Activated naive CD8-positive, alpha-beta T cell treated with anti-CD3 and anti-CD28 coated beads, Interleukin-2, amount 50 U/mL, for 16 hours (primary cell): ENCODE measurements around the gene PDS5B.
"Not testable (repeated sequence)": the region's sequence is repeated elsewhere in the genome, so short reads cannot be mapped to it uniquely, and the experiment has no call there.

Experiments
- DNase-seq: peaks from one replicate; pipeline ENCODE4 v3.0.0-alpha.2; 2020; ENCODE audit warnings: low read depth, low spot score

PDS5B gene

GRCh38 chr13:32726374-32727037 lies 140.3 kb downstream of the PDS5B start:
- DNase-seq, result no peak

- no peak for DNase-seq
These were observed 142.1 kb downstream of the PDS5B start for GRCh38 chr13:32728327-32728726.

GRCh38 chr13:32729097-32729496 lies 142.8 kb downstream of the PDS5B start:
- DNase-seq, result not testable (repeated sequence)

DNA sequence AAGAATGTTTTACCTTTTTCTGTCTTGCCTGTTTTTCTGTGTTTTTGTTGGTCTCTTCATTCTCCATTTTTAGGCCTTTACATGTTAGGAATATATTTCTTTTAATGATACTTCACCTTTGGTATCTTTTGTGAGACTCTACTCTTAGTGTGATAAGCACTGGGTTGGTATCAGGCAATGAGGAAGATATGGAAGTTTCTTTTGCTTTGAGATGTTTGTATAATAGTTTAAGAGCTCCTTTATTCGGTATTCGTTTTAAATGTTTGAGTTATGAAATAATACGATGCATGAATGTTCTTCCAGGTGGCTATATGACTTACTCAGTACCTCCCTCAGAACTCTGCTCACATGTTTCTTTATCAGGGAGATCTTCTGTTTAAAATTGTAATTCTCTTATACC lies 144.8 kb downstream of the PDS5B start:
- DNase-seq, result no peak

- no peak for DNase-seq
These were observed 145.3 kb downstream of the PDS5B start for GRCh38 chr13:32731576-32731975.

DNA sequence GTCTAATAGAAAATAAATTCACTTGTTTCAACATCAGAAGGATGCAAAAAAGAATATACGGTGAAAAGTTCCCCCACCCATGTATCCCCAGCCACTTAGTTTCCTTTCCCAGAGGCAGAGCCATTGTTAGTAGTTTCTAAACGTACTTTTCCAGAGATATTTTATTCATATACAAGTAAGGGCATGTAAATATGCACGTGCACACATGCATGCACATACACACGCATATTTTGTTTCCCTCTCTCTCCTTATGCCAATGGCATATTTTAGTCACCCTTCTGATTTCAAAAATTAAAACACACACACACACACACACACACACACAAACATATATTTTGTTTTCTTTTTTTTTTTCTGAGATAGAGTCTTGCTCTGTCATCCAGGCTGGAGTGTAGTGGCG lies 147.4 kb downstream of the PDS5B start:
- no peak for DNase-seq

DNA sequence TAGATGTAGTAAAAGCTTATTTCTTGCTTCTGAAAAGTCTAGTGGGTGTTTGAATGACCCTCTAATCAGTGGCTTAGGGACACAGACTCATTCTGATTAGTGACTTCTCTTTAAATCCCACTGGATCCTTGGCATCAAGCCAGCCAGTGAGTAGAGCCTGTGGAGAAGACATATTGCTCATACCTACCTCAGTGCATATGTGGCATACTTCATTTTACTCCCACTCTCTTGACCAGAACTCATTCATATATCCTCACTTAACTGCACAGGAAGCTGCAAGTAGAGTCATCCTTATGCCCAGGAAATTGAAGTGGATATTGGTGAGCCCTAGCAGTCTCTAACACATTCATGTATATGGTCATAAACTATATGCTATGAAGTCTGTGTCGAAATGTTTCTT lies 148.3 kb downstream of the PDS5B start:
- DNase-seq, result no peak

GRCh38 chr13:32735859-32736258 lies 149.6 kb downstream of the PDS5B start:
- no peak for DNase-seq

DNA sequence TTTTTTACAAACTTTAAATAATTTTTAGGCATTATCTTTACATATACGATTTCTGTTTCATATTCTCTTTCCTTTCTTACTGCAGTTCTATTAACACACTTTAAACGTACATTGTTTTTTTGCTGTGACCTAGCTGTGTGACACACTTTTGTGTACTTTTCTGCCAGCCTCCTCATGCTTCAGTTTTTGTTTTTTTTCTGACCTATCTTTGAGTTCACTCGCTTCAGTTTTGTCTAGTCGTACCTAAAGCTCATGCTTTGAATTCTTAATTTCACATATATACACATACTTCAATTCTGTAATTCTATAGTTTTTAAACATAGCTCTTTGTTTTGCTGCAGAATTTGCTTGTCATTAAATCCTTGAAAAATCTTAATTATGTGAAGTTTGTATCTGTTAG lies 150.4 kb downstream of the PDS5B start:
- no peak for DNase-seq

DNA sequence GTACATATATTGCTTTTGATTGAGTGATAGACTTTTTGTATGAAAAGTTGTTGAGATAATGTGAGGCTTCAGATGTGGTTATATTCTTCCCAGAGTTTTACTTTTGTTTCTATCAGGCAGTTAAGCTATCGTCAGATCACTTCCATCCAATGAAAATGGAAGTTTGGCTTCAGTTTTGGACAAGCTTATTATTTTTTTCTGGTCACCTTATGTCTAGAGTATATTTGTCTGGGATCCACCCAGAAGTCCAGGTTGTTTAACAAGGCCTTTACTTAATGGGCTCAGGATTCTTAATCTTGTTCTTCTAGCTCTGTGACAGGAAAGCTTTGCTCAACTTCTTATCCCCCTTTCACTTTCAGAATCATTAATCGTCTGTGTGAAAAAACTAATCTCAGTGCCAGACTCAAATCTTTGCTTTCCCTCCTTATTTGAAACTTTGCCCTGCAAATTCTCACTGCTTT lies 150.9 kb downstream of the PDS5B start:
- no peak for DNase-seq

- no peak for DNase-seq
These were observed 151.4 kb downstream of the PDS5B start for GRCh38 chr13:32737679-32738078.

DNA sequence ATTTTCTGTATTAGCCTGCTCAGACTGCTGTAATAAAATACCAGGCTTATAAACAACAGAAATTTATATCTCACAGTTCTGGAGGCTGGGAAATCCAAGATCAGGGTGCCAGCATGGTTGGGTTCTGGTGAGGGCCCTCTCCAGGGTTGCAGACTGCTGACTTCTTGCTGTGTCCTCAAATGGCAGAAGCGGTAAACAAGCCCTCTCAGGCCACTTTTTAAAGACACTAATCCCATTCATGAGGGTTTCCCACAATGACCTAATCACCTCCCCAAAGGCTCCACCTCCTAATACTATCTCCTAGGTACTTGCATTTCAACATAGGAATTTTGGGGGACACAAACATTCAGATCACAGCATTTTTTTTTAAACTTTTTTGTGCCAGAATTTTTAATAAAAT lies 159.3 kb downstream of the PDS5B start:
- no peak for DNase-seq

DNA sequence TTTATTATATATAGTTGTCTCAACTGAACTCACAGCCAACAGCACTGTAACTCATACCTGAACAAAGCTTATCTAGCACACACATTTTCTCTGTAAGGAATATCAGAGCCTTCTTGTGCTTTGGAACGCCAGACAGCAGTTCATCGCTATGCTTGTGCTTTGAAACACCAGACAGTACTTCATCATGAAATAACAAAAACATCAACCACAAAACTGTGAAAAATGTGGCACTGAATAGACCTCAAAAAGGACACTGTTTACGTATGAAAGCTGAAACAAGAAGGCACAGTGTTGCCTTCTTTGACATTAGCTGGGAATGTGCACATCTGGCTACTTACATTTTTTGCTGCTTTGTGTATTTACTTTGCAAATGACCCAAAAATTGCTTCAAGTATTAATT lies 160.2 kb downstream of the PDS5B start:
- no peak for DNase-seq

DNA sequence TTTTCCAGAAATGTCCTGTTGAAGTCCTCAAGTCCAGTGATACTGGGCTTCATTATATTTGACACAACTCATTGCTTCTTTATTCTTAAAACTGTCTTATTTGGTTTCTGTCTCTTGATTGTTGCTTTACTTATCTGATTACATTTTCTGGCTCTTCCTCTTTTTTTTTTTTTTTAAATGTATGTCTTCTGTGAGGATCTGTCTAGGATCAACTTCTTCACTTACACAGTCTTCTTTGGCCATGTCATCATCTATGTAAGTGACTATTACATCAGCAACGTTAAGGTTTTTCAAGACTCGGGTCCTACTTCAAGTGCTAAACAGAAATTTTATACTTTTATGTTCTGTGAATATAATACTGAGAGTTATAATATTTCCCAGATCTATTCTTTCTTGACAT lies 162.1 kb downstream of the PDS5B start:
- no peak for DNase-seq

DNA sequence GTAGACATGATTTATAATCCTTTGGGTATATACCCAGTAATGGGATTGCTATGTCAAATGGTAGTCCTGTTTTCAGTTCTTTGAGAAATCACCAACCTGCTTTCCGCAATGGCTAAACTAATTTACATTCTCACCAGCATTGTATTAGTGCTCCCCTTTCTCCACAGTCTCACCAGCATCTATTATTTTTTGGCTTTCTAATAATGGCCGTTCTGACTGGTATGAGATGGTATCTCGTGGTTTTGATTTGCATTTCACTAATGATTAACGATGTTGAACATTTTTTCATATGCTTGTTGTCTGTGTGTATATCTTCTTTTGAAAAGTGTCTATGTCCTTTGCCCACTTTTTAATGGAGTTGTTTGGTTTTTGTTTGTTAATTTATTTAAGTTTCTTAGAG lies 165.1 kb downstream of the PDS5B start:
- no peak for DNase-seq

- no peak for DNase-seq
These were observed 166.1 kb downstream of the PDS5B start for GRCh38 chr13:32752311-32752710.

- DNase-seq, result no peak
These were observed 166.8 kb downstream of the PDS5B start for GRCh38 chr13:32752997-32753606.

- DNase-seq, result no peak
These were observed 167.9 kb downstream of the PDS5B start for GRCh38 chr13:32754179-32754578.

DNA sequence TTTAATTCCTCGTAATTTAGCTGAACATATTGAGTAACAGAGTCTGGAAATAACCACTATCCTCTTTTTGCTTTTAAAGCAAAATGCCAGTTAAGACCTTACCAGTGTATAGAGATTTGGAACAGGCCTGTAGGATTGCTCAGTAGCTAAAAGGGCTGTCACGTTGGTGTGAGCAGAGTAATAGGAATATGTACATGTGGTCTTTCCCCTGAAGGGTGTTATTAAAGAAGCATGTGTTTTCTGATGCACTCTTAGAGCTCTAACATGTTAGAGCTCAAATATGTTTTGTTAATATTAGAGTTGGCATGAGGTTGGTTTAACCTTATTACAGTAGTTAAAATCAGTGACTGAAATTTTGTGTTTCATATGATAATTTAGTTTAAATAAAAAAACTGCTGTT lies 172.9 kb downstream of the PDS5B start:
- DNase-seq, result no peak

DNA sequence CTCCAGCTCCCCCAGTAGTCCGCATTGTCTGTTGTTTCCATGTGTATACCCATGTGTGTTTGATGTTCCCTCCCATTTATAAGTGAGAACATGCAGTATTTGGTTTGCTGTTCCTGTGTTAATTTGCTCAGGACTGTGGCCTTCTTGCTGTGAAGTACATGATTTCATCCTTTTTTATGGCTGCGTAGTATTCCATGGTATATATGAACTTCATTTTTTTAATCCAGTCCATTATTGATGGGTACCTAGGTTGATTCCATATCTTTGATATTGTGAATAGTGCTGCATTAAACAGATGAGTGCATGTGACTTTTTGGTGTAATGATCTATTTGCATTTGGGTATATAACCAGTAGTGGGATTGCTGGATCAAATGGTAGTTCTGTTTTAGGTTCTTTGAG lies 175.2 kb downstream of the PDS5B start:
- no peak for DNase-seq

GRCh38 chr13:32779119-32779518 lies 192.9 kb downstream of the PDS5B start:
- no peak for DNase-seq

GRCh38 chr13:32781906-32782305 lies 195.7 kb downstream of the PDS5B start:
- DNase-seq, result no peak

- no peak for DNase-seq
These were observed 196.8 kb downstream of the PDS5B start for GRCh38 chr13:32783067-32783466.

GRCh38 chr13:32790731-32791130 lies 204.5 kb downstream of the PDS5B start:
- DNase-seq, result no peak
